Thoracic aorta (tissue), 2 donors: Measurements from ENCODE around the gene ENO3. TPM values are rescaled to one million over a fixed set of nuclear protein-coding genes. Genes with fewer than 3 reads are reported as not detected.
A peak's percentile ranks its signal among the peaks of the same experiment; 100 is the strongest.

Experiments
- ATAC-seq: fragments of 150-250 bp; one replicate; pipeline ENCODE4 v1.8.0; 2017; ENCODE audit warnings: low read depth; ENCODE audit not compliant: insufficient number of reproducible peaks, low FRiP score
- DNase-seq: peaks from one replicate; pipeline ENCODE4 v3.0.0-alpha.2; 2020; ENCODE audit warnings: low spot score
- H3K27ac ChIP-seq, 2 donors: fragments of 200-600 bp; sonication (generic); 1 replicate in 1 of 2; 2 replicates in 1 of 2; pipeline ENCODE4 v1.5.1; 2016; ENCODE audit warnings: mild to moderate bottlenecking in 2 of 2, moderate library complexity in 2 of 2
- H3K27me3 ChIP-seq: fragments of 200-600 bp; sonication (generic); replicated peaks from 2 replicates; pipeline ENCODE4 v1.6.0; 2016; ENCODE audit warnings: mild to moderate bottlenecking; ENCODE audit not compliant: insufficient read depth
- H3K36me3 ChIP-seq: fragments of 200-600 bp; sonication (generic); one replicate; pipeline ENCODE4 v1.5.1; 2016
- H3K4me1 ChIP-seq, 2 donors: fragments of 200-600 bp; sonication (generic); 1 replicate in 1 of 2; 2 replicates in 1 of 2; pipeline versions ENCODE4 v1.5.1 to v1.6.0; 2016; ENCODE audit warnings: low read depth in 2 of 2, mild to moderate bottlenecking in 1 of 2; ENCODE audit not compliant: control insufficient read depth in 1 of 2
- H3K4me3 ChIP-seq: fragments of 200-600 bp; sonication (generic); 2 replicates; pipeline ENCODE4 v1.5.1; 2016; ENCODE audit warnings: mild to moderate bottlenecking
- H3K9me3 ChIP-seq: fragments of 200-600 bp; sonication (generic); 2 replicates; pipeline ENCODE4 v1.5.1; 2016
- total RNA-seq, 2 donors: library from RNA; depleted of rRNA; stranded (reverse); fragments of >200 nt; gene quantifications; one replicate each; pipeline versions ENCODE4 v1.1.0 to v1.2.3, GENCODE V29; 2016
- TF ChIP-seq, protein P1 (sequence below): fragments of 200-600 bp; sonication (generic); IDR thresholded peaks from one replicate; pipeline ENCODE4 v1.5.1; 2019; ENCODE audit warnings: antibody characterized with exemption

ENO3 gene
- total RNA-seq, 2 donors from 2014 or later = 2.5 to 2.7 TPM

GRCh38 chr17:4937553-4937952, 13.4 kb upstream of the ENO3 start:
- no peaks in the 10 kb centered on the region for H3K9me3 ChIP-seq
- ATAC-seq (no peak), DNase-seq (no peak)
- H3K27me3 ChIP-seq = no peaks in the 10 kb centered on the region
- TF ChIP-seq, protein P1, sequence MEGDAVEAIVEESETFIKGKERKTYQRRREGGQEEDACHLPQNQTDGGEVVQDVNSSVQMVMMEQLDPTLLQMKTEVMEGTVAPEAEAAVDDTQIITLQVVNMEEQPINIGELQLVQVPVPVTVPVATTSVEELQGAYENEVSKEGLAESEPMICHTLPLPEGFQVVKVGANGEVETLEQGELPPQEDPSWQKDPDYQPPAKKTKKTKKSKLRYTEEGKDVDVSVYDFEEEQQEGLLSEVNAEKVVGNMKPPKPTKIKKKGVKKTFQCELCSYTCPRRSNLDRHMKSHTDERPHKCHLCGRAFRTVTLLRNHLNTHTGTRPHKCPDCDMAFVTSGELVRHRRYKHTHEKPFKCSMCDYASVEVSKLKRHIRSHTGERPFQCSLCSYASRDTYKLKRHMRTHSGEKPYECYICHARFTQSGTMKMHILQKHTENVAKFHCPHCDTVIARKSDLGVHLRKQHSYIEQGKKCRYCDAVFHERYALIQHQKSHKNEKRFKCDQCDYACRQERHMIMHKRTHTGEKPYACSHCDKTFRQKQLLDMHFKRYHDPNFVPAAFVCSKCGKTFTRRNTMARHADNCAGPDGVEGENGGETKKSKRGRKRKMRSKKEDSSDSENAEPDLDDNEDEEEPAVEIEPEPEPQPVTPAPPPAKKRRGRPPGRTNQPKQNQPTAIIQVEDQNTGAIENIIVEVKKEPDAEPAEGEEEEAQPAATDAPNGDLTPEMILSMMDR = no peak
- peaks cover 21% of the 10 kb centered on the region for H3K36me3 ChIP-seq
- H3K4me1 ChIP-seq = peaks cover 20 to 41% of the 10 kb centered on the region in 2 donors
- H3K27ac ChIP-seq = no peak overlapping the region
- H3K4me3 ChIP-seq = no peak overlapping the region

DNA sequence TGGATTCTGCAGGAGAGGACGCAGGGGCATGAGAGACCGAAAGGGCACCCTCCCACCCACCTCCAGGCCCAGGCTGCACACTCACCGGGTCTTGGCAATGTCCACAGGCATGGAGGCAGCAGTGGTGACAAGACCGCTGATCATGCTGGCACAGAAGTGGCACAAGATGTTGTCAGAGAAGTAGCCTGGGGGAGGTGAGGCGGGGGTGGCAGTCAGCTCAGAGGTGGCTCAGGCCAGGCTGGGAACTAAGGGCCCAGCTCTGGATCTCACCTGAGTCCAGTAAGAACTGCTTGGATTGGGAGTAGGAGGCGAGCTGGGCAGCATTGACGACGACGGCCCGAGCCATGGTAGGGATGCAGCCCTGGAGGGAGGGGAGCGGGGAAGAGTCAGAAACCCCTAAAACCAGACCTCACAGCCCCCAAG, 12.8 kb upstream of the ENO3 start:
- DNase-seq = no peak
- Histone ChIP-seq H3K4me3 (no peak overlapping the region), H3K27me3 (no peaks in the 10 kb centered on the region), H3K27ac (no peak overlapping the region), H3K9me3 (no peaks in the 10 kb centered on the region), H3K4me1 (peaks cover 20 to 47% of the 10 kb centered on the region in 2 donors), H3K36me3 (peaks cover 22% of the 10 kb centered on the region)
- TF ChIP-seq, protein P1 = no peak
- ATAC-seq = no peak

GRCh38 chr17:4938688-4939545, 12.0 kb upstream of the ENO3 start:
- TF ChIP-seq, protein P1 = no peak
- ATAC-seq = no peak
- H3K27ac ChIP-seq = peak overlapping the region; percentile 76 to 95
- H3K36me3 ChIP-seq = peaks cover 22% of the 10 kb centered on the region
- peaks cover 20 to 54% of the 10 kb centered on the region in 2 donors for H3K4me1 ChIP-seq
- peak overlapping the region; percentile 92 for H3K4me3 ChIP-seq
- H3K27me3 ChIP-seq = no peaks in the 10 kb centered on the region
- DNase-seq = no peak
- H3K9me3 ChIP-seq = no peaks in the 10 kb centered on the region

DNA sequence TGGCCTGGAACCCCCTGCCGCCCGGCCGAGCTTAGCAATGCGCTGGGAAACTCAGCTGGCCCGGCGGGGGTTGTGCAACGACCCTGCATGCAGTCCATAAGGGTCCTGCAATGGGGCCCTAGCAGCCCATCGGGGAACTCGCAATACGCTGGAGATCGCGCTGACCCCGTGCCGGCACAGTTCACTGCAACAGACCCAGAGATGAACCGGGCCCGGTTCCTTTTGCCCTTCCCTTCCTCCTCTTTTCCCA, 11.4 kb upstream of the ENO3 start:
- H3K4me1 ChIP-seq = peaks cover 21 to 54% of the 10 kb centered on the region in 2 donors

GRCh38 chr17:4939796-4940554, 10.9 kb upstream of the ENO3 start, which contains the start of the genes RNF167 and SLC25A11:
TSS of gene RNF167 (plus strand) at chr17:4940268. CDS start at chr17:4940910, 642 bp downstream.
TSS of gene SLC25A11 (minus strand) at chr17:4940046. CDS start at chr17:4939910, 136 bp downstream.
- peak; percentile 95 for ATAC-seq
- peaks cover 22% of the 10 kb centered on the region for H3K36me3 ChIP-seq

More for the DNA sequence above, 11.4 kb upstream of the ENO3 start:
- H3K27ac ChIP-seq = peak overlapping the region; percentile 76 to 95
- no peaks in the 10 kb centered on the region for H3K9me3 ChIP-seq
- H3K36me3 ChIP-seq = peaks cover 22% of the 10 kb centered on the region
- DNase-seq (no peak), ATAC-seq (no peak)
- TF ChIP-seq, protein P1 = no peak
- no peaks in the 10 kb centered on the region for H3K27me3 ChIP-seq
- H3K4me3 ChIP-seq = peak overlapping the region; percentile 92

More at GRCh38 chr17:4939796-4940554, 10.9 kb upstream of the ENO3 start, which contains the start of the genes RNF167 and SLC25A11:
- DNase-seq = peak; percentile 88
- Histone ChIP-seq H3K4me1 (peaks cover 26 to 56% of the 10 kb centered on the region in 2 donors), H3K27ac (peak within 1 kb of the TSS; percentile 76 to 95), H3K4me3 (peak within 1 kb of the TSS; percentile 92), H3K9me3 (no peaks in the 10 kb centered on the region), H3K27me3 (no peaks in the 10 kb centered on the region)
- TF ChIP-seq, protein P1 = peak; percentile 16
